Type B pancreatic cell (in vitro differentiated cells): Measurements from ENCODE around the gene ANKRD39. TPM values are rescaled to one million over a fixed set of nuclear protein-coding genes. Genes with fewer than 3 reads are reported as not detected.
A peak's percentile ranks its signal among the peaks of the same experiment; 100 is the strongest.

Experiments
- DNase-seq: peaks from one replicate; pipeline ENCODE4 v3.0.0; 2021; ENCODE audit warnings: mixed read lengths; ENCODE audit not compliant: unreplicated experiment; ENCODE audit errors: extremely low spot score
- H3K27ac Mint-ChIP-seq: 2 replicates; pipeline ENCODE4 v1.8.0; 2021; ENCODE audit warnings: mild to moderate bottlenecking, mixed read lengths
- H3K27me3 Mint-ChIP-seq: 2 replicates; pipeline ENCODE4 v1.8.0; 2021; ENCODE audit warnings: mixed read lengths
- H3K36me3 Mint-ChIP-seq: 2 replicates; pipeline ENCODE4 v1.8.0; 2021; ENCODE audit warnings: mixed read lengths
- H3K4me1 Mint-ChIP-seq: one replicate; pipeline ENCODE4 v1.8.0; 2021; ENCODE audit warnings: mixed read lengths; ENCODE audit not compliant: unreplicated experiment
- H3K4me3 Mint-ChIP-seq: 2 replicates; pipeline ENCODE4 v1.8.0; 2021; ENCODE audit warnings: mild to moderate bottlenecking, mixed read lengths
- H3K9me3 Mint-ChIP-seq: 2 replicates; pipeline ENCODE4 v1.8.0; 2021; ENCODE audit warnings: mixed read lengths
- CTCF ChIP-seq: fragments of 200-600 bp; sonication (generic); conservative IDR thresholded peaks from 2 replicates; pipeline ENCODE4 v1.5.0; 2021; ENCODE audit warnings: antibody characterized with exemption, mild to moderate bottlenecking
- total RNA-seq: library from RNA; stranded (reverse); gene quantifications from 2 replicates; pipeline ENCODE4 v1.2.1, GENCODE V29; 2021; ENCODE audit warnings: low replicate concordance

Gene ANKRD39
- total RNA-seq, 1 donor from 2014 or later, result 16.6 TPM

DNA sequence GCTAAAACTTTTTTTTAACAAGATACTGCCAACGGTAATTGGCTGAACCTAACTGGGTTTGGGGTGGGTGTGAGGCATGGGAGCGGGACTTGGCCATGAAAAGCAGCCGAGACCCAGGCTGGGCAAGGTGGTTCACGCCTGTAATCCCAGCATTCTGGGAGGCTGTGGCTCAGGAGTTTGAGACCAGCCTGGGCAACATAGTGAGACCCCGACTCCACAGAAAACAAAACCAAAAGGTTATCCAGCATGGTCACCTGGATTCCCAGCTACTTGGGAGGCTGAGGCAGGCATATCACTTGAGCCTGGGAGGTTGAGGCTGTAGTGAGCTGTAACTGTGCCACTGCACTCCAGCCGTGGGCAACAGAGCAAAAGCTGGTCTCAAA, 23.1 kb upstream of the ANKRD39 start:
- H3K9me3 Mint-ChIP-seq, result no peaks in the 10 kb centered on the region
- H3K4me1 Mint-ChIP-seq, result peaks cover 21% of the 10 kb centered on the region
- no peak for DNase-seq
- H3K27me3 Mint-ChIP-seq, result no peaks in the 10 kb centered on the region
- no peak overlapping the region for H3K4me3 Mint-ChIP-seq
- TF ChIP-seq CTCF, result no peak
- peak overlapping the region; percentile 50 for H3K27ac Mint-ChIP-seq
- no peaks in the 10 kb centered on the region for H3K36me3 Mint-ChIP-seq

DNA sequence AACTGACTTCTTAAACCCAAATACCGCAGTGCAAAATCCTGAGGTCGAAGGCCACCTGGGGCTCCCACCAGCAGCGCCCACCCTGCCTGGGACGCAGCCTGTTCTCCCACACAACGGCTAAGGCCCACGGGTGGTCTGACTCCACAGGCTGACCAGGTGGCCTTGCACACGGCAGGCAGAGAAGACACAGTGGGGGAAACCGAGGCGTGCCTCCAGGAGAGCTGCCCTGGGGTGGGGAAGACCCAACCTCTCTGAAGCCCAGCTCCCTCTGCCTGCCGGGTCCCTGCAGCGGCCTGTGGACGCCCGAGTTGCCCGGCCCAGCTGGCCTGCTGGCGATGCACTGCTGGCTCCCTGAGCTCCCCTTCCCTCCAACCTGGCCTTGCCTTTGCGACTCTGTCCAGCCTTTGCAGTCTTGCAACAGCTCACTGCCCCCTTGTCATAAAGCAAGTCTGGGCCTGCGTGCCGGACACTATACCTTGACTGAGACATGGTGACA, 21.8 kb upstream of the ANKRD39 start:
- no peaks in the 10 kb centered on the region for H3K27me3 Mint-ChIP-seq
- H3K4me1 Mint-ChIP-seq, result peaks cover 28% of the 10 kb centered on the region

GRCh38 chr2:96878796-96879544, 21.2 kb upstream of the ANKRD39 start:
- DNase-seq, result no peak
- peaks cover 31% of the 10 kb centered on the region for H3K4me1 Mint-ChIP-seq
- H3K27me3 Mint-ChIP-seq, result no peaks in the 10 kb centered on the region
- no peaks in the 10 kb centered on the region for H3K9me3 Mint-ChIP-seq
- no peaks in the 10 kb centered on the region for H3K36me3 Mint-ChIP-seq
- no peak for TF ChIP-seq CTCF
- no peak overlapping the region for H3K4me3 Mint-ChIP-seq
- H3K27ac Mint-ChIP-seq, result no peak overlapping the region

More for the DNA sequence above, 21.8 kb upstream of the ANKRD39 start:
- peak overlapping the region; percentile 12 for H3K27ac Mint-ChIP-seq
- H3K36me3 Mint-ChIP-seq, result no peaks in the 10 kb centered on the region
- peak overlapping the region; percentile 21 for H3K4me3 Mint-ChIP-seq
- no peaks in the 10 kb centered on the region for H3K9me3 Mint-ChIP-seq
- no peak for DNase-seq
- TF ChIP-seq CTCF, result no peak

DNA sequence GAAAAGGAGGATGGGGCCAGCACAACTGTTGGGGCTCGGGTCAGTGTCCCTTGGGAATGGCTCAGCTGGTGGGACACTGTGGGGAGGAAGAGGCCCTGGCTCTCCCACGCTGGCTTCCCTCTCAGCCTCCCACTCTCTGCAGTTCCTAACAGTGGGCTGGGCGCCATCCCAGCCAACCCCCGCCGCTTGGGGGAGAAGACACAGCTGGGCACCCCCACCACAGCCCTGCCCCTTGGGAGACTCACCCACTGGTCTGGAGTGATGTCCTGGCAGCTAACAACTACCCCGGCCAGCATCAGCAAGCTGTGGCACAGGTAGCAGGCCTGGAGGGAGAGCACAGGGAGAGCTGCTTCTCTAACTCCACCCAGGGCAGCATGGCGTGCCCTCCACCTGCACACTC, 20.4 kb upstream of the ANKRD39 start:
- no peak for DNase-seq
- Mint-ChIP-seq H3K4me1 (peaks cover 31% of the 10 kb centered on the region), H3K4me3 (no peak overlapping the region), H3K36me3 (no peaks in the 10 kb centered on the region), H3K9me3 (no peaks in the 10 kb centered on the region), H3K27me3 (no peaks in the 10 kb centered on the region), H3K27ac (no peak overlapping the region)
- TF ChIP-seq CTCF, result no peak

- H3K4me1 Mint-ChIP-seq, result peaks cover 31% of the 10 kb centered on the region
These were observed 19.8 kb upstream of the ANKRD39 start for GRCh38 chr2:96877631-96878092.

More at GRCh38 chr2:96877631-96878092, 19.8 kb upstream of the ANKRD39 start:
- no peak overlapping the region for H3K4me3 Mint-ChIP-seq
- no peak overlapping the region for H3K27ac Mint-ChIP-seq
- no peaks in the 10 kb centered on the region for H3K9me3 Mint-ChIP-seq
- no peak for DNase-seq
- TF ChIP-seq CTCF, result no peak
- no peaks in the 10 kb centered on the region for H3K27me3 Mint-ChIP-seq
- H3K36me3 Mint-ChIP-seq, result no peaks in the 10 kb centered on the region
